ENCODE results near the gene PDZD4.

Gene PDZD4

DNA sequence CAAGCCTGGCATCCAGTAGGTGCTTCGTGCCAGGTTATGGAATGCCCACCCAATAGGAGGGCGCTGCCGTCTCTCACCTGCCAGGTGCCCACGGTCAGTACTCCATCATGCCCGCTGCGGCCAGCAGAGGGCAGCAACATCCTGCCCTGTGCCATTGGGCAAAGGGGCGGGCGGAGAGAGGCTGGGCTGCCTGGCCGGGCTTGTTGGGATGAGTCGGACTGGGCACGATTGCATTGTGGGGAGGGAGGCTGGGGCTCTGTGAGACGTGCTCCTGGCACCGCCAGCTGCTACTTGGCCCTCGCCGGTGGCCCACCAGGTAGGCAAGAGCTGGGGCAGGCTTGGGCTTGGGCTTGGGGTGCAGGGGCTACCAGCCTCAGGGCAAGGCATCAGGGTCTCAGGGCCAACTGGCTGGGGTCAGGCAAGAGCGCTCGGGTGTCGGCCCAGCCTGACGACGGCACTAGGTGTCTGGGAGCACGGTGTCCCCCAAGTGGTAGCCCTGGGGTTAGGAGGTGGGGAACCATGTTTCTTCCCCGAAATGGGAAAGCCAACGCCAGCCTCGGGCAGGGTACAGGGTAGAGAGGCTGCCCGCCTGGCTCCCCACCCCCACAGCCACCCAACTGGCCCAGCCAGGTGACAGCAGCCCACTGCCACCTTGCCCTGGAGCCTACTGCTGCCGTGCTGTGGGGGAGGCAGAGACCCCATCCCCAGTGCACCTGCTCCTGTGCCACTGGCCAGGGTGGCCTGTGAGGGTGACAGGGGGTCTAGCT lies 66.2 kb downstream of the PDZD4 start, which contains the start of gene PLXNB3:
PLXNB3 (plus strand) TSS at position 261 of the 767 bp plus-strand sequence. CDS start 1,287 bp downstream, outside the sequence.
- H3K4me3 ChIP-seq (ENCODE audit: low read depth, low read length): no peak within 1 kb of the TSS

DNA sequence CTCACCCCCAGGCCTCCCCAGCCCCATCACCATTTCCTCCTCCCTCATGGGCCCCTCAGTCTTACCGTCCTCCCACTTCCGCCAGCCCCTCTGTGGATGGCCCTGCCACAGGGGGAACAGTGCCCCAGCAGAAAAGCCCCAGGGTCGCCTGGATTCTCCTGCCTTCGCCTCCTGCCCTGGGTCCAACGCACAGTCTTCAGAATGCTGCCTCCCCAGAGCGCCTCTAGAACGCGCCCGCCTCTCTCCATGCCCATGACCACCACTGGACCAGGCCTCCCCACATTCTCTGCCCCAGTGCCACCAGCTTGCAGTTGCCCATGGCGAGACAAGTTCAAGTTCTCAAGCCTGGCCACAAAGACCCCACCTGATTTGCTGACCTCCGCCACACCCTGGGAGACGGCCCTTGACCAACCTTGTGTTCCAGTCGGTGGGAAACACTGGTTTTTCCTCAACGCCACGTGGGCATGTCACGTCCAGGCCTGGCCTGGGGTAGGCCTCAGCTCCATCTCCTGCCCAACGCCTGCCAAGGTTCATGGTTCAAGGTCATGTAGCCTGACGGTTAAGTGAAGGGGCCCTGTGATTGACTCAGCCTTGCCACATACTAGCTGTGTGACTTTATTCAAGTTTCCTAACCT lies 66.9 kb downstream of the PDZD4 start:
- no peak overlapping the region for H3K4me3 ChIP-seq (ENCODE audit: low read depth, low read length)

- no peak overlapping the region for H3K4me3 ChIP-seq (ENCODE audit: low read depth, low read length)
Observed at GRCh38 chrX:153762626-153763173, 67.6 kb downstream of the PDZD4 start.

GRCh38 chrX:153761863-153762262 lies 68.5 kb downstream of the PDZD4 start:
- no peak overlapping the region for H3K4me3 ChIP-seq (ENCODE audit: low read depth, low read length)

- no peak overlapping the region for H3K4me3 ChIP-seq (ENCODE audit: low read depth, low read length)
Observed at GRCh38 chrX:153755136-153755535, 75.2 kb downstream of the PDZD4 start.
